Measurements from ENCODE around the gene GRWD1. TPM values are rescaled to one million over a fixed set of nuclear protein-coding genes. Genes with fewer than 3 reads are reported as not detected.

The GRWD1 gene
- total RNA-seq, 1 experiment from 2014 or later, result 64.8 TPM

DNA sequence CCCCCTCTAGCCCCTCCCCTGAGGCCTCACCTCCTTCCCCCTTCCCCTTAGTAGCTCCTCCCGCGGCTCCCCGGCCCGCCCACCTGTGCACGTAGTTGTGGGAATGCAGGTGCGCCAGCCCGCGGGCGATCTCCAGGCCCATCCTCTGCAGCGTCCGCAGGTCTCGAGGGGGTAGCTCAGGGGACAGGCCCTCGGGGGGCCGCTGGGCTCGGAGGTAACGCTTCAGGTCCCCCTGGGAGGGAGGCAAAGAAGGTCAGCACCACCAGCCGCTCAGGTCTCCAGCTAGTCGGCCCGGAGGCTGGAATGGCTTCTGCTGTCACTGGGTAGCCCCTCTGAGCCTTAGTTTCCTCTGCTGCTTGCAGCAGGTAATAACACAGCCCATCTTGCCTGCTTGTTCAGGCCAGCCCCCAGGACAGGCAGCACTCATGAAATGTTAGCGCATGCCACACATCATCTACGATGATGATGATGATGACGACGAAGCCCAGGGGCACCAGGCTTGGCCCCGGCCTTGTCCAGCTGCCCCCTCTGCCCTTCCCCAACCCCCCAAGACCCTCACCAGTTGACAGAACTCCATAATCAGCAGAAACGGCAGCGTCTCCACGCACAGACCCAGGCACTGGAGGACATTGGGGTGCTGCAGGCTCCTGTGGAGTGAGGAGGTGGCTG lies 56.7 kb downstream of the GRWD1 start:
- H3K4me3 ChIP-seq (replicated peaks in 1 of 2; ENCODE audit: low read depth in 1 of 2, low read length in 2 of 2), result peak overlapping the region; percentile 49 to 64
- ATAC-seq (peak; percentile 0; the same call in 1 of the 2 replicates), DNase-seq (ENCODE audit: low read depth, low spot score) (no peak)
- peak overlapping the region; percentile 61 for H3K27ac ChIP-seq (ENCODE audit: low read depth, low read length)
- BruUV-seq (replicated peaks), result TSS peak; percentile 85
- no peaks in the 10 kb centered on the region for H3K9me3 ChIP-seq (ENCODE audit: control insufficient read depth in 1 of 2, insufficient read depth in 1 of 2, low read depth in 1 of 2, low read length in 2 of 2)
- peak overlapping the region; percentile 65 for H3K9ac ChIP-seq (ENCODE audit: low read length)
- CTCF ChIA-PET, result interaction anchor here (1.0 to 1.5 kb wide), 7 partner anchors 10 to 190 kb away, joined by 4 to 32 read pairs (median 8); no protein-coding TSS in a partner anchor
- RAD21 ChIA-PET (ENCODE audit: low non-redundant PET in 1 of 2, low total read pairs in 2 of 2, uncharacterized antibody in 2 of 2, unreplicated experiment in 2 of 2), result interaction anchor here (0.6 to 1.1 kb wide), 9 partner anchors 10 to 168 kb away, joined by 3 to 13 read pairs (median 5); partner anchors contain the start of genes RPL18 (in 1 of the 2) and SPHK2 (in 1 of the 2)
- H4K20me1 ChIP-seq (ENCODE audit: insufficient read depth), result no peaks in the 10 kb centered on the region
- no peaks in the 10 kb centered on the region for H3K27me3 ChIP-seq (ENCODE audit: insufficient read depth, low read length)
- peak overlapping the region; percentile 94 for H3K4me2 ChIP-seq (ENCODE audit: low read length)
- peak; percentile 69 for TF ChIP-seq POLR2AphosphoS5 (IDR thresholded peaks at IDR 0.05; ENCODE audit: low read depth, low read length)
- TF ChIP-seq RAD21 (IDR thresholded peaks at IDR 0.05; ENCODE audit: low read depth), result no peak
- POLR2A ChIA-PET, result interaction anchor here (0.6 to 1.2 kb wide), 10 partner anchors 7 to 122 kb away, joined by 3 to 11 read pairs (median 4); partner anchors contain the start of genes RPL18 and SPHK2
- H2AFZ ChIP-seq (ENCODE audit: low read depth, low read length, poor library complexity, severe bottlenecking), result no peak overlapping the region
- no peaks in the 10 kb centered on the region; the same call in 1 of the 2 replicates for H3K79me2 ChIP-seq (ENCODE audit: insufficient read depth, low read length)
- intact Hi-C loops (cut with micrococcal nuclease), result no loop called here
- no peaks in the 10 kb centered on the region; a peak in 1 of 4 replicates for H3K36me3 ChIP-seq (ENCODE audit: control insufficient read depth in 1 of 2, insufficient read depth in 2 of 2, low read length in 2 of 2)
- peaks cover 12 to 43% of the 10 kb centered on the region in 2 experiments for H3K4me1 ChIP-seq (ENCODE audit: control insufficient read depth in 1 of 2, insufficient read depth in 2 of 2, low read length in 2 of 2)
- no peaks in the 10 kb centered on the region for H3K9me2 ChIP-seq (ENCODE audit: insufficient read depth)

DNA sequence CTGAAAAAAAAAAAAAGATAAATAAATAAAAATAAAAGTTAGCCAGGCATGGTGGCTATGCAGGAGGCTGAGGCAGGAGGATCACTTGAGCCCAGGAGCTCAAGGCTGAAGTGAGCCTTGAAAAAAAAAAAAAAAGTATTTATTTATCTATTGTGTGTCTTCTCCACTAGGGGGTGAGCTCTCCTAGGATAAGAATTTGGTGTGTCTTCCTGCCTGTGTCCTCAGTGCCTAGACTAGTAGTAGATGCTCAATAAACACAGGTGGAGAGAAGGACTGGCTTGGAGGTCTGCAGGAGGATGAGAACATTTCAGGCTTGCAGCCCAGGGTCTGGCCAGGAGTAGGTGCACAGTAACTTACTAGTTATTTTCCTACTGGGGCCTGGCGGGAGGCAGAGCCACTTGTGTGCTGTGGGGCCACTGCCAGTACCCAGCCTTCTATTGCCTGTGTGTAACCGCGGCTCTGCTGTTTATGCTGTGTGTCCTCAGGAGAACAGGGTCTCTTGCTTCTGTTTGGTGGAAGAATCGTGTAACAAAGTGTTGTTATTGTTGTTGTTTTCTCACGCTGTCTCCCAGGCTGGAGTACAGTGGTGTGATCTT lies 60.5 kb downstream of the GRWD1 start:
- Histone ChIP-seq H3K79me2 (ENCODE audit: insufficient read depth, low read length) (no peaks in the 10 kb centered on the region), H3K9me2 (ENCODE audit: insufficient read depth) (no peaks in the 10 kb centered on the region), H2AFZ (ENCODE audit: low read depth, low read length, poor library complexity, severe bottlenecking) (no peak overlapping the region), H4K20me1 (ENCODE audit: insufficient read depth) (no peaks in the 10 kb centered on the region), H3K36me3 (ENCODE audit: control insufficient read depth in 1 of 2, insufficient read depth in 2 of 2, low read length in 2 of 2) (no peaks in the 10 kb centered on the region), H3K27ac (ENCODE audit: low read depth, low read length) (no peak overlapping the region), H3K4me2 (ENCODE audit: low read length) (no peak overlapping the region), H3K9me3 (ENCODE audit: control insufficient read depth in 1 of 2, insufficient read depth in 1 of 2, low read depth in 1 of 2, low read length in 2 of 2) (no peaks in the 10 kb centered on the region), H3K9ac (ENCODE audit: low read length) (no peak overlapping the region), H3K27me3 (ENCODE audit: insufficient read depth, low read length) (no peaks in the 10 kb centered on the region), H3K4me1 (ENCODE audit: control insufficient read depth in 1 of 2, insufficient read depth in 2 of 2, low read length in 2 of 2) (peaks cover 6 to 33% of the 10 kb centered on the region in 2 experiments; a peak in 3 of 4 replicates), H3K4me3 (replicated peaks in 1 of 2; ENCODE audit: low read depth in 1 of 2, low read length in 2 of 2) (no peak overlapping the region)
- TF ChIP-seq RAD21 (IDR thresholded peaks at IDR 0.05; ENCODE audit: low read depth) (peak; percentile 97), EGR1 (IDR thresholded peaks at IDR 0.05; ENCODE audit: low read depth) (no peak)
- TF ChIP-seq, protein P1, sequence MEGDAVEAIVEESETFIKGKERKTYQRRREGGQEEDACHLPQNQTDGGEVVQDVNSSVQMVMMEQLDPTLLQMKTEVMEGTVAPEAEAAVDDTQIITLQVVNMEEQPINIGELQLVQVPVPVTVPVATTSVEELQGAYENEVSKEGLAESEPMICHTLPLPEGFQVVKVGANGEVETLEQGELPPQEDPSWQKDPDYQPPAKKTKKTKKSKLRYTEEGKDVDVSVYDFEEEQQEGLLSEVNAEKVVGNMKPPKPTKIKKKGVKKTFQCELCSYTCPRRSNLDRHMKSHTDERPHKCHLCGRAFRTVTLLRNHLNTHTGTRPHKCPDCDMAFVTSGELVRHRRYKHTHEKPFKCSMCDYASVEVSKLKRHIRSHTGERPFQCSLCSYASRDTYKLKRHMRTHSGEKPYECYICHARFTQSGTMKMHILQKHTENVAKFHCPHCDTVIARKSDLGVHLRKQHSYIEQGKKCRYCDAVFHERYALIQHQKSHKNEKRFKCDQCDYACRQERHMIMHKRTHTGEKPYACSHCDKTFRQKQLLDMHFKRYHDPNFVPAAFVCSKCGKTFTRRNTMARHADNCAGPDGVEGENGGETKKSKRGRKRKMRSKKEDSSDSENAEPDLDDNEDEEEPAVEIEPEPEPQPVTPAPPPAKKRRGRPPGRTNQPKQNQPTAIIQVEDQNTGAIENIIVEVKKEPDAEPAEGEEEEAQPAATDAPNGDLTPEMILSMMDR (IDR thresholded peaks at IDR 0.05 in 2 of 3, conservative IDR thresholded peaks at IDR 0.05 in 1 of 3; ENCODE audit: borderline replicate concordance in 1 of 3, insufficient read depth in 1 of 3, low read depth in 2 of 3, low read length in 2 of 3), result peak; percentile 46 to 96 (median 59)
- TSS peak; percentile 69 for BruUV-seq (replicated peaks)
- DNase-seq (ENCODE audit: low read depth, low spot score) (no peak), ATAC-seq (no peak)
- ChIA-PET RAD21 (ENCODE audit: low non-redundant PET in 1 of 2, low total read pairs in 2 of 2, uncharacterized antibody in 2 of 2, unreplicated experiment in 2 of 2) (interaction anchor here (0.6 to 5.4 kb wide), 15 partner anchors 13 to 102 kb away, joined by 3 to 75 read pairs (median 3); no protein-coding TSS in a partner anchor), POLR2A (interaction anchor here (0.8 to 1.3 kb wide), 6 partner anchors 13 to 118 kb away, joined by 3 to 11 read pairs (median 4); partner anchors contain the start of gene SPHK2), CTCF (interaction anchor here (0.6 to 6.6 kb wide), 23 partner anchors 10 to 289 kb away, joined by 3 to 276 read pairs (median 4); partner anchors contain the start of genes RPL18, SPHK2, SYNGR4 and TMEM143)
- intact Hi-C loops (cut with micrococcal nuclease), result loop anchor here (1.0 kb wide), 1 partner anchor 78 kb away; no protein-coding TSS in a partner anchor
